ENCODE measurements around the gene KCNQ5.

The KCNQ5 gene

GRCh38 chr6:72702421-72702820, 80.6 kb downstream of the KCNQ5 start:
- no peak overlapping the region for H2AK5ac ChIP-seq (ENCODE audit: low read depth, low read length)
- H3K4me3 ChIP-seq (ENCODE audit: low read length in 2 of 2), result no peak overlapping the region
- H3K36me3 ChIP-seq (replicated peaks in 1 of 2; ENCODE audit: control insufficient read depth in 2 of 2, insufficient read depth in 2 of 2, low read length in 2 of 2), result no peaks in the 10 kb centered on the region
- WGBS, 2 donors (ENCODE audit: extremely low coverage in 2 of 2, insufficient read length in 2 of 2, insufficient replicate concordance in 1 of 2), result no CpG with 5 or more reads among the region's 3 CpGs
- no peak overlapping the region for H2BK5ac ChIP-seq (ENCODE audit: low read length)
- no peak overlapping the region for H3K14ac ChIP-seq (ENCODE audit: low read length)
- H2BK120ac ChIP-seq (ENCODE audit: low read depth, low read length), result no peak overlapping the region
- H4K8ac ChIP-seq (ENCODE audit: low read depth, low read length), result no peak overlapping the region
- no peak overlapping the region for H4K91ac ChIP-seq (ENCODE audit: low read depth, low read length, poor library complexity)
- DNase-seq (ENCODE audit: low spot score), result no peak
- H2BK12ac ChIP-seq (ENCODE audit: low read length), result no peak overlapping the region
- no peak overlapping the region for H3K23ac ChIP-seq (ENCODE audit: low read depth, low read length, poor library complexity)
- H3K9me3 ChIP-seq (replicated peaks in 1 of 2; ENCODE audit: control insufficient read depth in 2 of 2, insufficient read depth in 1 of 2, low read depth in 1 of 2, low read length in 2 of 2), result no peaks in the 10 kb centered on the region
- H3K27me3 ChIP-seq (ENCODE audit: control insufficient read depth in 3 of 3, insufficient read depth in 3 of 3, low read depth in 1 of 3, low read length in 3 of 3), result no peaks in the 10 kb centered on the region
- H3K18ac ChIP-seq (ENCODE audit: low read length), result no peak overlapping the region
- no peak overlapping the region for H2AFZ ChIP-seq (ENCODE audit: low read length)
- H3K4me1 ChIP-seq (ENCODE audit: control insufficient read depth in 2 of 2, insufficient read depth in 1 of 2, low read depth in 1 of 2, low read length in 2 of 2), result no peaks in the 10 kb centered on the region
- H3K4me2 ChIP-seq (ENCODE audit: insufficient read depth, low read length, poor library complexity, severe bottlenecking), result no peak overlapping the region
- H3K4ac ChIP-seq (ENCODE audit: low read length), result no peak overlapping the region
- no peak overlapping the region for H3K9ac ChIP-seq (ENCODE audit: low read depth, low read length, poor library complexity)
- H2BK15ac ChIP-seq (ENCODE audit: low read length), result no peak overlapping the region
- H3K79me1 ChIP-seq (ENCODE audit: low read depth, low read length), result no peaks in the 10 kb centered on the region
- no peak overlapping the region for H3K27ac ChIP-seq (replicated peaks; ENCODE audit: low read length)

DNA sequence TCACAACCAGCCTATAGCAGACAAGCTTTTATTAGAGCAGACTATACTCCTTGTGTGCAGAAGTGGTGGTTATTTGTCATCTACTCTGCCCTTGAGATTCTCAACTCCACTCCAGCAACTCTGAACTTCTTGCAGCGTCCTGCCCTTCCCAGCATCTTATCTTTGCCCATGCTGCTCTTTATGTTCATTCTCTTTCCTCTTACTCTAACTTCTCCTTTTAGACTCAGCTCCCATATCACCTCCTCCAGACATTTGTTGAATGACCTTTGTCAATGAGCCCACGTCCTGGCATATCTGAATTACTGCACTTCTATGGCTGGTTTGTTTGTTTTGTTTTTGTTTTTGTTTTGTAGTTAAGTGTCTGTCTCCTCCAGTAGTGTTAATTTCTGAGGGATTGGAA, 81.2 kb downstream of the KCNQ5 start:
- Histone ChIP-seq H3K9me3 (replicated peaks in 1 of 2; ENCODE audit: control insufficient read depth in 2 of 2, insufficient read depth in 1 of 2, low read depth in 1 of 2, low read length in 2 of 2) (no peaks in the 10 kb centered on the region), H2AFZ (ENCODE audit: low read length) (no peak overlapping the region), H3K9ac (ENCODE audit: low read depth, low read length, poor library complexity) (no peak overlapping the region), H3K4me3 (ENCODE audit: low read length in 2 of 2) (no peak overlapping the region), H3K4ac (ENCODE audit: low read length) (no peak overlapping the region), H3K18ac (ENCODE audit: low read length) (no peak overlapping the region), H3K79me1 (ENCODE audit: low read depth, low read length) (no peaks in the 10 kb centered on the region), H2BK120ac (ENCODE audit: low read depth, low read length) (no peak overlapping the region), H2AK5ac (ENCODE audit: low read depth, low read length) (no peak overlapping the region), H3K36me3 (replicated peaks in 1 of 2; ENCODE audit: control insufficient read depth in 2 of 2, insufficient read depth in 2 of 2, low read length in 2 of 2) (no peaks in the 10 kb centered on the region), H4K91ac (ENCODE audit: low read depth, low read length, poor library complexity) (no peak overlapping the region), H2BK12ac (ENCODE audit: low read length) (no peak overlapping the region), H2BK15ac (ENCODE audit: low read length) (no peak overlapping the region), H3K4me1 (ENCODE audit: control insufficient read depth in 2 of 2, insufficient read depth in 1 of 2, low read depth in 1 of 2, low read length in 2 of 2) (no peaks in the 10 kb centered on the region), H3K23ac (ENCODE audit: low read depth, low read length, poor library complexity) (no peak overlapping the region), H3K27ac (replicated peaks; ENCODE audit: low read length) (no peak overlapping the region), H3K4me2 (ENCODE audit: insufficient read depth, low read length, poor library complexity, severe bottlenecking) (no peak overlapping the region), H3K27me3 (ENCODE audit: control insufficient read depth in 3 of 3, insufficient read depth in 3 of 3, low read depth in 1 of 3, low read length in 3 of 3) (no peaks in the 10 kb centered on the region), H2BK5ac (ENCODE audit: low read length) (no peak overlapping the region), H4K8ac (ENCODE audit: low read depth, low read length) (no peak overlapping the region), H3K14ac (ENCODE audit: low read length) (no peak overlapping the region)
- WGBS, 2 donors (ENCODE audit: extremely low coverage in 2 of 2, insufficient read length in 2 of 2, insufficient replicate concordance in 1 of 2), result no CpG with 5 or more reads among the region's 2 CpGs
- DNase-seq (ENCODE audit: low spot score), result no peak

GRCh38 chr6:72704979-72705378, 83.1 kb downstream of the KCNQ5 start:
- no peaks in the 10 kb centered on the region for H3K27me3 ChIP-seq (ENCODE audit: control insufficient read depth in 3 of 3, insufficient read depth in 3 of 3, low read depth in 1 of 3, low read length in 3 of 3)
- no peak overlapping the region for H3K23ac ChIP-seq (ENCODE audit: low read depth, low read length, poor library complexity)
- no peak overlapping the region for H2AK5ac ChIP-seq (ENCODE audit: low read depth, low read length)
- H3K4me2 ChIP-seq (ENCODE audit: insufficient read depth, low read length, poor library complexity, severe bottlenecking), result no peak overlapping the region
- DNase-seq (ENCODE audit: low spot score), result no peak
- no peaks in the 10 kb centered on the region for H3K4me1 ChIP-seq (ENCODE audit: control insufficient read depth in 2 of 2, insufficient read depth in 1 of 2, low read depth in 1 of 2, low read length in 2 of 2)
- no peak overlapping the region for H2BK5ac ChIP-seq (ENCODE audit: low read length)
- no peaks in the 10 kb centered on the region for H3K9me3 ChIP-seq (replicated peaks in 1 of 2; ENCODE audit: control insufficient read depth in 2 of 2, insufficient read depth in 1 of 2, low read depth in 1 of 2, low read length in 2 of 2)
- no peaks in the 10 kb centered on the region for H3K36me3 ChIP-seq (replicated peaks in 1 of 2; ENCODE audit: control insufficient read depth in 2 of 2, insufficient read depth in 2 of 2, low read length in 2 of 2)
- H2BK120ac ChIP-seq (ENCODE audit: low read depth, low read length), result no peak overlapping the region
- H3K79me1 ChIP-seq (ENCODE audit: low read depth, low read length), result no peaks in the 10 kb centered on the region
- no peak overlapping the region for H3K9ac ChIP-seq (ENCODE audit: low read depth, low read length, poor library complexity)
- no peak overlapping the region for H4K91ac ChIP-seq (ENCODE audit: low read depth, low read length, poor library complexity)
- H3K27ac ChIP-seq (replicated peaks; ENCODE audit: low read length), result no peak overlapping the region
- H2BK12ac ChIP-seq (ENCODE audit: low read length), result no peak overlapping the region
- H3K14ac ChIP-seq (ENCODE audit: low read length), result no peak overlapping the region
- no peak overlapping the region for H2BK15ac ChIP-seq (ENCODE audit: low read length)
- H4K8ac ChIP-seq (ENCODE audit: low read depth, low read length), result no peak overlapping the region
- no peak overlapping the region for H3K18ac ChIP-seq (ENCODE audit: low read length)
- no peak overlapping the region for H3K4me3 ChIP-seq (ENCODE audit: low read length in 2 of 2)
- no peak overlapping the region for H2AFZ ChIP-seq (ENCODE audit: low read length)
- no peak overlapping the region for H3K4ac ChIP-seq (ENCODE audit: low read length)
- WGBS, 2 donors (ENCODE audit: extremely low coverage in 2 of 2, insufficient read length in 2 of 2, insufficient replicate concordance in 1 of 2), result no CpG with 5 or more reads among the region's 4 CpGs

- Histone ChIP-seq H3K18ac (ENCODE audit: low read length) (no peak overlapping the region), H2BK12ac (ENCODE audit: low read length) (no peak overlapping the region), H3K9ac (ENCODE audit: low read depth, low read length, poor library complexity) (no peak overlapping the region), H3K4ac (ENCODE audit: low read length) (no peak overlapping the region), H3K36me3 (replicated peaks in 1 of 2; ENCODE audit: control insufficient read depth in 2 of 2, insufficient read depth in 2 of 2, low read length in 2 of 2) (no peaks in the 10 kb centered on the region), H2BK120ac (ENCODE audit: low read depth, low read length) (no peak overlapping the region), H3K4me2 (ENCODE audit: insufficient read depth, low read length, poor library complexity, severe bottlenecking) (no peak overlapping the region), H3K79me1 (ENCODE audit: low read depth, low read length) (no peaks in the 10 kb centered on the region), H2AK5ac (ENCODE audit: low read depth, low read length) (no peak overlapping the region), H4K91ac (ENCODE audit: low read depth, low read length, poor library complexity) (no peak overlapping the region), H2AFZ (ENCODE audit: low read length) (no peak overlapping the region), H2BK15ac (ENCODE audit: low read length) (no peak overlapping the region), H3K4me3 (ENCODE audit: low read length in 2 of 2) (no peak overlapping the region), H4K8ac (ENCODE audit: low read depth, low read length) (no peak overlapping the region), H3K23ac (ENCODE audit: low read depth, low read length, poor library complexity) (no peak overlapping the region), H2BK5ac (ENCODE audit: low read length) (no peak overlapping the region), H3K9me3 (replicated peaks in 1 of 2; ENCODE audit: control insufficient read depth in 2 of 2, insufficient read depth in 1 of 2, low read depth in 1 of 2, low read length in 2 of 2) (peaks cover 0 to 3% of the 10 kb centered on the region in 2 donors), H3K4me1 (ENCODE audit: control insufficient read depth in 2 of 2, insufficient read depth in 1 of 2, low read depth in 1 of 2, low read length in 2 of 2) (no peaks in the 10 kb centered on the region), H3K27me3 (ENCODE audit: control insufficient read depth in 3 of 3, insufficient read depth in 3 of 3, low read depth in 1 of 3, low read length in 3 of 3) (no peaks in the 10 kb centered on the region), H3K14ac (ENCODE audit: low read length) (no peak overlapping the region), H3K27ac (replicated peaks; ENCODE audit: low read length) (no peak overlapping the region)
- DNase-seq (ENCODE audit: low spot score), result no peak
- no CpG with 5 or more reads among the region's 1 CpG for WGBS, 2 donors (ENCODE audit: extremely low coverage in 2 of 2, insufficient read length in 2 of 2, insufficient replicate concordance in 1 of 2)
These were observed 87.6 kb downstream of the KCNQ5 start for GRCh38 chr6:72709431-72709830.
